GM19372 (cell line): ENCODE data around the gene RABGAP1L.

Source experiments
- ATAC-seq: cut with Tn5 transposase; IDR thresholded peaks from one replicate; pipeline ENCODE4 v1.9.1; 2021; ENCODE audit warnings: mild to moderate bottlenecking, low read depth, moderate library complexity; ENCODE audit not compliant: unreplicated experiment

The RABGAP1L gene

GRCh38 chr1:174940646-174941175 lies 781.4 kb downstream of the RABGAP1L start:
- ATAC-seq = no peak

GRCh38 chr1:174942547-174943255 lies 783.4 kb downstream of the RABGAP1L start:
- no peak for ATAC-seq

GRCh38 chr1:174946031-174946430 lies 786.7 kb downstream of the RABGAP1L start:
- ATAC-seq = no peak

GRCh38 chr1:174949061-174949460 lies 789.7 kb downstream of the RABGAP1L start:
- no peak for ATAC-seq

- ATAC-seq = no peak
Measured at GRCh38 chr1:174949645-174950044, 790.3 kb downstream of the RABGAP1L start.

- peak; percentile 56 for ATAC-seq
Measured at GRCh38 chr1:174953285-174954072, 794.2 kb downstream of the RABGAP1L start.

- ATAC-seq = no peak
Measured at GRCh38 chr1:174954073-174954460, 794.7 kb downstream of the RABGAP1L start.

GRCh38 chr1:174954671-174955669 lies 795.6 kb downstream of the RABGAP1L start:
- ATAC-seq = no peak

GRCh38 chr1:174956086-174956485 lies 796.8 kb downstream of the RABGAP1L start:
- no peak for ATAC-seq

GRCh38 chr1:174956976-174957375 lies 797.7 kb downstream of the RABGAP1L start:
- ATAC-seq = no peak

- ATAC-seq = no peak
Measured at GRCh38 chr1:174957829-174958228, 798.5 kb downstream of the RABGAP1L start.

- ATAC-seq = no peak
Measured at GRCh38 chr1:174958396-174958795, 799.1 kb downstream of the RABGAP1L start.

- ATAC-seq = no peak
Measured at GRCh38 chr1:174960362-174960761, 801.0 kb downstream of the RABGAP1L start.

GRCh38 chr1:174963529-174964125 lies 804.3 kb downstream of the RABGAP1L start:
- ATAC-seq = no peak

- peak; percentile 39 for ATAC-seq
Measured at GRCh38 chr1:174964261-174964971, 805.1 kb downstream of the RABGAP1L start.

- no peak for ATAC-seq
Measured at GRCh38 chr1:174964972-174965361, 805.6 kb downstream of the RABGAP1L start.

- no peak for ATAC-seq
Measured at GRCh38 chr1:174965362-174966007, 806.2 kb downstream of the RABGAP1L start.

GRCh38 chr1:174966008-174966572 lies 806.8 kb downstream of the RABGAP1L start:
- ATAC-seq = no peak
